Panc1 (cell line): Measurements from ENCODE around the gene MPRIP. TPM values are rescaled to one million over a fixed set of nuclear protein-coding genes. Genes with fewer than 3 reads are reported as not detected.

Experiments
- ATAC-seq: fragments of 200-7000 bp; cut with Tn5 transposase; 2 replicates; pipeline ENCODE4 v1.9.1; 2020; ENCODE audit warnings: mild to moderate bottlenecking, moderate library complexity
- BruUV-seq: library from RNA; stranded (reverse); fragments of 400-500 nt; replicated peaks from 2 replicates; lab custom pipeline; 2021; lab: Mats Ljungman, UMichigan
- CTCF ChIA-PET: fragments of 300-600 bp; sonication (Branson Sonifier 250); formaldehyde crosslinking; loops from one replicate; lab custom pipeline; 2022; ENCODE audit warnings: antibody characterized with exemption; lab: Charles Lee
- POLR2A ChIA-PET: fragments of 300-600 bp; sonication (Branson Sonifier 250); formaldehyde crosslinking; loops from one replicate; lab custom pipeline; 2022; ENCODE audit warnings: antibody characterized with exemption; lab: Charles Lee
- DNase-seq: peaks from one replicate; pipeline ENCODE4 v3.0.0-alpha.2; 2010; ENCODE audit warnings: low read depth, low spot score
- H3K27ac ChIP-seq: 2 replicates; pipeline ENCODE4 v1.5.1; 2011; ENCODE audit warnings: mild to moderate bottlenecking, low read length, inconsistent platforms
- H3K27me3 ChIP-seq: fragments of 200-500 bp; sonication (Bioruptor generic); 2 replicates; pipeline ENCODE4 v1.6.0; 2014; ENCODE audit warnings: low read length, inconsistent platforms; ENCODE audit not compliant: control insufficient read depth, insufficient read depth
- H3K36me3 ChIP-seq: fragments of 200-500 bp; sonication (Bioruptor generic); 2 replicates; pipeline ENCODE4 v1.5.1; 2014; ENCODE audit warnings: inconsistent platforms, mild to moderate bottlenecking, low read length, moderate library complexity; ENCODE audit not compliant: control insufficient read depth, insufficient read depth
- H3K4me1 ChIP-seq: 2 replicates; pipeline ENCODE4 v1.5.1; 2011; ENCODE audit warnings: inconsistent platforms, mild to moderate bottlenecking, low read length, moderate library complexity; ENCODE audit not compliant: control insufficient read depth, insufficient read depth
- H3K4me3 ChIP-seq, 2 experiments: 2 replicates each; pipeline ENCODE4 v1.5.1; 2011 to 2012; ENCODE audit warnings: low read depth in 2 of 2, low read length in 2 of 2, mild to moderate bottlenecking in 2 of 2, inconsistent platforms in 1 of 2, moderate library complexity in 1 of 2
- H3K9me3 ChIP-seq: fragments of 200-500 bp; sonication (Bioruptor generic); 2 replicates; pipeline ENCODE4 v1.5.1; 2014; ENCODE audit warnings: low read depth, mild to moderate bottlenecking, inconsistent platforms, low read length, moderate library complexity; ENCODE audit not compliant: control insufficient read depth, insufficient read depth
- POLR2AphosphoS5 ChIP-seq: IDR thresholded peaks from 2 replicates; pipeline ENCODE4 v1.6.1; 2012; ENCODE audit warnings: mild to moderate bottlenecking, low read depth, low read length, moderate library complexity
- SIN3A ChIP-seq: IDR thresholded peaks from 2 replicates; pipeline ENCODE4 v1.6.1; 2012; ENCODE audit warnings: low read depth, mild to moderate bottlenecking, low read length, moderate library complexity, borderline replicate concordance; ENCODE audit not compliant: insufficient read depth
- TCF7L2 ChIP-seq: IDR thresholded peaks from 2 replicates; pipeline ENCODE4 v1.6.1; 2011; ENCODE audit warnings: mild to moderate bottlenecking, low read depth, low read length, inconsistent platforms
- in situ Hi-C: cut with HindIII; loops from 2 replicates; pipeline ENCODE4 v1.10.0; 2016; ENCODE audit warnings: low sequenced_read_pairs, low pct_unique_long_range_greater_than_20kb
- intact Hi-C: fragments of 100-400 bp; cut with micrococcal nuclease; formaldehyde crosslinking; loops from one replicate; pipeline ENCODE4 v1.10.0; 2022; ENCODE audit not compliant: unreplicated experiment
- total RNA-seq: library from RNA; stranded (reverse); gene quantifications from one replicate; pipeline ENCODE4 v1.2.1, GENCODE V29; 2021; ENCODE audit not compliant: unreplicated experiment
- TF ChIP-seq, protein P1 (sequence below), 2 experiments: IDR thresholded peaks; 2 replicates each; pipeline ENCODE4 v1.6.1; 2011 to 2012; ENCODE audit warnings: low read depth in 2 of 2, control low read depth in 1 of 2, low read length in 1 of 2, mild to moderate bottlenecking in 1 of 2, moderate library complexity in 1 of 2; ENCODE audit not compliant: insufficient read depth in 1 of 2
- TF ChIP-seq, protein P2 (sequence below): fragments of 450-650 bp; IDR thresholded peaks from 2 replicates; pipeline ENCODE4 v1.5.1; 2017; ENCODE audit warnings: mild to moderate bottlenecking

Gene MPRIP
- total RNA-seq, 1 experiment from 2014 or later = 155 TPM

DNA sequence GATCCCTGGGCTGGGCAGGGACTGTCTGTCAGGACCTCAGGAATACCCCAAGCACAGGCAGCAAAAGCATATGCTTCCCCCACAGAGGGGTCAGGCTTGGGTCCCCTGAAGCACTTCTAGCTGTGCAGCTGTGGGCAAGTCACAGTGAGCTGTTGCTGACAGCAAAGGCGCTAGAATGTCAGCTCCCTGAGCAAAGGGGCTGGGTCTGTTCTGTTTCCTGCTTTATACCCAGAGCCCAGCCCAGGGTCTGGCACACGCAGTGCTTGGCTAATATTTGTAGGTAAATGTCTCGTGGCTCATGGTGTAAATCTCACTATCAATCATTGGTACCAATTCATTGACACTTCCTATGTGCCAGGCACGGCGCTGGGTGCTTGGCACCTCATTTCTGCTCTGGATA, 16.6 kb upstream of the MPRIP start:
- Histone ChIP-seq H3K27ac (no peak overlapping the region), H3K4me3 (no peak overlapping the region), H3K4me1 (0 out of 2 replicates have a peak, but pooled peaks cover 4% of the 10 kb centered on the region), H3K9me3 (no peaks in the 10 kb centered on the region), H3K27me3 (no peaks in the 10 kb centered on the region), H3K36me3 (no peaks in the 10 kb centered on the region)
- TF ChIP-seq POLR2AphosphoS5 = no peak
- no peak for TF ChIP-seq SIN3A
- no peak for TF ChIP-seq TCF7L2
- TF ChIP-seq, protein P1, sequence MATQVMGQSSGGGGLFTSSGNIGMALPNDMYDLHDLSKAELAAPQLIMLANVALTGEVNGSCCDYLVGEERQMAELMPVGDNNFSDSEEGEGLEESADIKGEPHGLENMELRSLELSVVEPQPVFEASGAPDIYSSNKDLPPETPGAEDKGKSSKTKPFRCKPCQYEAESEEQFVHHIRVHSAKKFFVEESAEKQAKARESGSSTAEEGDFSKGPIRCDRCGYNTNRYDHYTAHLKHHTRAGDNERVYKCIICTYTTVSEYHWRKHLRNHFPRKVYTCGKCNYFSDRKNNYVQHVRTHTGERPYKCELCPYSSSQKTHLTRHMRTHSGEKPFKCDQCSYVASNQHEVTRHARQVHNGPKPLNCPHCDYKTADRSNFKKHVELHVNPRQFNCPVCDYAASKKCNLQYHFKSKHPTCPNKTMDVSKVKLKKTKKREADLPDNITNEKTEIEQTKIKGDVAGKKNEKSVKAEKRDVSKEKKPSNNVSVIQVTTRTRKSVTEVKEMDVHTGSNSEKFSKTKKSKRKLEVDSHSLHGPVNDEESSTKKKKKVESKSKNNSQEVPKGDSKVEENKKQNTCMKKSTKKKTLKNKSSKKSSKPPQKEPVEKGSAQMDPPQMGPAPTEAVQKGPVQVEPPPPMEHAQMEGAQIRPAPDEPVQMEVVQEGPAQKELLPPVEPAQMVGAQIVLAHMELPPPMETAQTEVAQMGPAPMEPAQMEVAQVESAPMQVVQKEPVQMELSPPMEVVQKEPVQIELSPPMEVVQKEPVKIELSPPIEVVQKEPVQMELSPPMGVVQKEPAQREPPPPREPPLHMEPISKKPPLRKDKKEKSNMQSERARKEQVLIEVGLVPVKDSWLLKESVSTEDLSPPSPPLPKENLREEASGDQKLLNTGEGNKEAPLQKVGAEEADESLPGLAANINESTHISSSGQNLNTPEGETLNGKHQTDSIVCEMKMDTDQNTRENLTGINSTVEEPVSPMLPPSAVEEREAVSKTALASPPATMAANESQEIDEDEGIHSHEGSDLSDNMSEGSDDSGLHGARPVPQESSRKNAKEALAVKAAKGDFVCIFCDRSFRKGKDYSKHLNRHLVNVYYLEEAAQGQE (IDR thresholded peaks at IDR 0.05; ENCODE audit: insufficient read depth in 1 of 2, low read depth in 2 of 2, low read length in 1 of 2) = no peak
- TF ChIP-seq, protein P2, sequence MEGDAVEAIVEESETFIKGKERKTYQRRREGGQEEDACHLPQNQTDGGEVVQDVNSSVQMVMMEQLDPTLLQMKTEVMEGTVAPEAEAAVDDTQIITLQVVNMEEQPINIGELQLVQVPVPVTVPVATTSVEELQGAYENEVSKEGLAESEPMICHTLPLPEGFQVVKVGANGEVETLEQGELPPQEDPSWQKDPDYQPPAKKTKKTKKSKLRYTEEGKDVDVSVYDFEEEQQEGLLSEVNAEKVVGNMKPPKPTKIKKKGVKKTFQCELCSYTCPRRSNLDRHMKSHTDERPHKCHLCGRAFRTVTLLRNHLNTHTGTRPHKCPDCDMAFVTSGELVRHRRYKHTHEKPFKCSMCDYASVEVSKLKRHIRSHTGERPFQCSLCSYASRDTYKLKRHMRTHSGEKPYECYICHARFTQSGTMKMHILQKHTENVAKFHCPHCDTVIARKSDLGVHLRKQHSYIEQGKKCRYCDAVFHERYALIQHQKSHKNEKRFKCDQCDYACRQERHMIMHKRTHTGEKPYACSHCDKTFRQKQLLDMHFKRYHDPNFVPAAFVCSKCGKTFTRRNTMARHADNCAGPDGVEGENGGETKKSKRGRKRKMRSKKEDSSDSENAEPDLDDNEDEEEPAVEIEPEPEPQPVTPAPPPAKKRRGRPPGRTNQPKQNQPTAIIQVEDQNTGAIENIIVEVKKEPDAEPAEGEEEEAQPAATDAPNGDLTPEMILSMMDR = no peak
- ChIA-PET POLR2A (no interaction called here), CTCF (no interaction called here)
- intact Hi-C loops (no loop called here), in situ Hi-C loops (no loop called here)
- BruUV-seq = no TSS peak
- DNase-seq = no peak
- ATAC-seq = no peak

DNA sequence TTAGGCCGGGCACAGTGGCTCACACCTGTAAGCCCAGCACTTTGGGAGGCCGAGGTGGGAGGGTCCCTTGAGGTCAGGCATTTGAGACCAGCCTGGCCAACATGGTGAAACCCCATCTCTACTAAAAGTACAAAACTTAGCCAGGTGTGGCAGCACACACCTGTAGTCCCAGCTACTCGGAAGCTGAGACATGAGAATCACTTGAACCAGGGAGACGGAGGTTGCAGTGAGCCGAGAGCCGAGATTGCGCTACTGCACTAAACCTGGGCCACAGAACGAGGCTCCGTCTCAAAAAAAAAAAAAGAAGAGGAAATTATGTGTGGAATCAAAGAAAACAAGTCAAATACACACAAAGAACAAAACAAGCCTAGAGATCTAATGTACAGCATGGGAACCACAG, 16.1 kb upstream of the MPRIP start:
- H3K36me3 ChIP-seq = no peaks in the 10 kb centered on the region
- H3K27me3 ChIP-seq = no peaks in the 10 kb centered on the region
- ChIA-PET CTCF (no interaction called here), POLR2A (no interaction called here)
- BruUV-seq = no TSS peak
- in situ Hi-C loops (no loop called here), intact Hi-C loops (no loop called here)
- no peak for DNase-seq
- H3K4me1 ChIP-seq = 0 out of 2 replicates have a peak, but pooled peaks cover under 1% of the 10 kb centered on the region
- H3K27ac ChIP-seq = no peak overlapping the region
- no peaks in the 10 kb centered on the region for H3K9me3 ChIP-seq
- H3K4me3 ChIP-seq = no peak overlapping the region
- no peak for ATAC-seq
- TF ChIP-seq, protein P1 (IDR thresholded peaks at IDR 0.05; ENCODE audit: insufficient read depth in 1 of 2, low read depth in 2 of 2, low read length in 1 of 2) = no peak
- TF ChIP-seq TCF7L2 (no peak), POLR2AphosphoS5 (no peak), SIN3A (no peak)
- TF ChIP-seq, protein P2 = no peak
